WTC11 (cell line): ENCODE measurements around the gene TMEM31. TPM values are rescaled to one million over a fixed set of nuclear protein-coding genes. Genes with fewer than 3 reads are reported as not detected.

Experiments used
- ATAC-seq: fragments of 200-7000 bp; cut with Tn5 transposase; 2 replicates; pipeline ENCODE4 v1.10.0; 2021; ENCODE audit warnings: mild to moderate bottlenecking, moderate library complexity
- CTCF ChIA-PET: fragments of 300-600 bp; sonication (Branson Sonifier 250); formaldehyde crosslinking; loops from one replicate; lab custom pipeline; 2021; ENCODE audit warnings: antibody characterized with exemption; lab: Charles Lee
- POLR2A ChIA-PET: fragments of 350-600 bp; sonication (Branson Sonifier 250); formaldehyde crosslinking; loops from one replicate; lab custom pipeline; 2021; ENCODE audit warnings: antibody characterized with exemption; lab: Charles Lee
- DNase-seq: peaks from one replicate; pipeline ENCODE4 v3.0.0; 2021; ENCODE audit warnings: low spot score
- H3K27ac Mint-ChIP-seq: 2 replicates; pipeline ENCODE4 v1.8.0; 2021; ENCODE audit warnings: mixed read lengths
- H3K27me3 Mint-ChIP-seq: 2 replicates; pipeline ENCODE4 v1.8.0; 2021; ENCODE audit warnings: low read depth, mild to moderate bottlenecking, moderate library complexity, mixed read lengths
- H3K36me3 Mint-ChIP-seq: 2 replicates; pipeline ENCODE4 v1.8.0; 2021; ENCODE audit warnings: mixed read lengths
- H3K4me1 Mint-ChIP-seq: 2 replicates; pipeline ENCODE4 v1.8.0; 2022; ENCODE audit warnings: mixed read lengths
- H3K4me3 Mint-ChIP-seq: 2 replicates; pipeline ENCODE4 v1.8.0; 2021; ENCODE audit warnings: mild to moderate bottlenecking, moderate library complexity, mixed read lengths
- H3K9me3 Mint-ChIP-seq: 2 replicates; pipeline ENCODE4 v1.8.0; 2021; ENCODE audit warnings: mixed read lengths
- CBFB ChIP-seq: sonication (generic); formaldehyde crosslinking; IDR thresholded peaks from 2 replicates; pipeline ENCODE4 v1.8.1; 2022; ENCODE audit warnings: mild to moderate bottlenecking, low read depth, missing genetic modification reagents
- CREM ChIP-seq: sonication (generic); formaldehyde crosslinking; IDR thresholded peaks from 2 replicates; pipeline ENCODE4 v1.8.1; 2022; ENCODE audit warnings: mild to moderate bottlenecking, missing genetic modification reagents, moderate library complexity
- NFYB ChIP-seq: sonication (generic); formaldehyde crosslinking; conservative IDR thresholded peaks from 2 replicates; pipeline ENCODE4 v1.8.0; 2022; ENCODE audit warnings: low read depth, missing genetic modification reagents
- NR1H2 ChIP-seq: sonication (generic); formaldehyde crosslinking; IDR thresholded peaks from 2 replicates; pipeline ENCODE4 v1.9.0; 2021; ENCODE audit warnings: mild to moderate bottlenecking, moderate library complexity, missing genetic modification reagents
- NR3C1 ChIP-seq: sonication (generic); formaldehyde crosslinking; conservative IDR thresholded peaks from 2 replicates; pipeline ENCODE4 v1.8.1; 2023; ENCODE audit warnings: low read depth, mild to moderate bottlenecking, missing genetic modification reagents
- RELA ChIP-seq: sonication (generic); formaldehyde crosslinking; IDR thresholded peaks from 2 replicates; pipeline ENCODE4 v1.8.1; 2022; ENCODE audit warnings: missing genetic modification reagents, mild to moderate bottlenecking, borderline replicate concordance
- SP1 ChIP-seq: sonication (generic); formaldehyde crosslinking; conservative IDR thresholded peaks from 2 replicates; pipeline ENCODE4 v1.8.1; 2022; ENCODE audit warnings: missing genetic modification reagents
- TCF7 ChIP-seq: sonication (generic); formaldehyde crosslinking; IDR thresholded peaks from 2 replicates; pipeline ENCODE4 v1.8.0; 2022; ENCODE audit warnings: mild to moderate bottlenecking, low read depth, missing genetic modification reagents, moderate library complexity
- TEAD1 ChIP-seq: sonication (generic); formaldehyde crosslinking; IDR thresholded peaks from 2 replicates; pipeline ENCODE4 v1.8.0; 2022; ENCODE audit warnings: mild to moderate bottlenecking, missing genetic modification reagents
- ZNF138 ChIP-seq: sonication (generic); formaldehyde crosslinking; conservative IDR thresholded peaks from 2 replicates; pipeline ENCODE4 v1.8.1; 2022; ENCODE audit warnings: mild to moderate bottlenecking, moderate library complexity, missing genetic modification reagents
- total RNA-seq: library from RNA; stranded (reverse); gene quantifications from 3 replicates; pipeline ENCODE4 v1.2.3, GENCODE V29; 2021
- TF ChIP-seq, protein P1 (sequence below): sonication (generic); formaldehyde crosslinking; IDR thresholded peaks from 2 replicates; pipeline ENCODE4 v1.8.1; 2023; ENCODE audit warnings: mild to moderate bottlenecking, moderate library complexity, missing genetic modification reagents
- TF ChIP-seq, protein P2 (sequence below): sonication (generic); formaldehyde crosslinking; conservative IDR thresholded peaks from 2 replicates; pipeline ENCODE4 v1.8.1; 2022; ENCODE audit warnings: mild to moderate bottlenecking, missing genetic modification reagents
- TF ChIP-seq, protein P3 (sequence below): sonication (generic); formaldehyde crosslinking; IDR thresholded peaks from 2 replicates; pipeline ENCODE4 v1.8.1; 2023; ENCODE audit warnings: mild to moderate bottlenecking, missing genetic modification reagents, moderate library complexity
- TF ChIP-seq, protein P4 (sequence below): fragments of 250-450 bp; sonication (Bioruptor Pico); IDR thresholded peaks from 2 replicates; pipeline ENCODE4 v1.9.0; 2021; ENCODE audit warnings: mild to moderate bottlenecking
- TF ChIP-seq, protein P5 (sequence below): sonication (generic); formaldehyde crosslinking; IDR thresholded peaks from 2 replicates; pipeline ENCODE4 v1.8.0; 2022; ENCODE audit warnings: mild to moderate bottlenecking, missing genetic modification reagents
- TF ChIP-seq, protein P6 (sequence below): sonication (generic); formaldehyde crosslinking; IDR thresholded peaks from 2 replicates; pipeline ENCODE4 v1.8.1; 2023; ENCODE audit warnings: mild to moderate bottlenecking, missing genetic modification reagents, borderline replicate concordance
- TF ChIP-seq, protein P7 (sequence below): sonication (generic); formaldehyde crosslinking; IDR thresholded peaks from 2 replicates; pipeline ENCODE4 v1.8.0; 2022; ENCODE audit warnings: mild to moderate bottlenecking, missing genetic modification reagents
- TF ChIP-seq, protein P8 (sequence below): fragments of 250-450 bp; sonication (Bioruptor Pico); conservative IDR thresholded peaks from 2 replicates; pipeline ENCODE4 v1.9.0; 2021; ENCODE audit warnings: mild to moderate bottlenecking
- TF ChIP-seq, protein P9 (sequence below): fragments of 250-450 bp; sonication (Bioruptor Pico); IDR thresholded peaks from 2 replicates; pipeline ENCODE4 v2.1.2; 2022; ENCODE audit warnings: mild to moderate bottlenecking, moderate library complexity

The TMEM31 gene
- total RNA-seq, 1 experiment from 2014 or later: 0.24 TPM

DNA sequence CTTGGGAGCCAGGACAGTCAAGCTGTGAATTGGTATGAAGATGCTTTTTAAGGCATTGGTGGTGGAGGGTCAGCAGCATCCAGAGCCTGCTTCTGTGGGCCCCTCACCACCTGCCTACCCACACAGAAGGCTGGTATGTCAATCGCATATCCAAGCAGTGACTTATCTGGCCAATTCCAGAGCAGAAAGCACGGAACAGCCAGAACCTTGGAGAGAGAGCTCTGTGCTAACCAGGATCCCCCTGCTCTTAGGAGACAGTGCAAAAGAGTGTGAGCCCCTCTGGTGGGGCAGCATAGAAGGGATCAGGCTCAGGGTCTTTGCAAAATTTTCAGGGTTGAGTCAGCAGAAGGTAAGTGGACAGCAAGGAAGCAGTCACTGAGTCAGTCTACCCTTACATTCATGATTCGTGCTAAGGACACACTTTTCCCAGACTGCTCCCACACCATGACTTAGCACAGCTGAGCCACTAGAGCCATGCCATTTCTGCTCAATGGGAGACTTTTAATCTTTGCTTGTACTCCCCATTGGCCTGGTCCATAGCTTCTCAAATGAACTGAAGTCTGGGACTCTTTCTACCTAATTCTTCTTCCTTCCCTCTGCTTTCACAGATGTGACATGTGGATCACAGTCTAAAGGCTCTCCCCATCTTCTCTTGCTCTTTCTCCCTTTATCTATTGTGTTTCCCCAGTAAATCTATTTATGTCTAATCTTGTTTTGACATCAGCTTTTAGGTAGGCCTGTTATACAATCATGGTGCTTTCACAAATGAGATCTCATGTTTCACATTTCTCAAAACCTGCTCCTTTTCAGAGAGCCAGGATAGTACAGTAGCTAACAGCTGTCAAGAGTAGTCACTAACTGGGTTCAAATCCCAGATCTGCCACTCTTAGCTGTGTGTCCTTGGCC is 44.3 kb upstream of the TMEM31 start:
- ATAC-seq: no peak
- no peak overlapping the region for H3K27ac Mint-ChIP-seq
- peaks cover 20% of the 10 kb centered on the region for H3K4me1 Mint-ChIP-seq
- H3K36me3 Mint-ChIP-seq: no peaks in the 10 kb centered on the region
- DNase-seq: no peak
- H3K4me3 Mint-ChIP-seq: no peak overlapping the region
- no peaks in the 10 kb centered on the region for H3K9me3 Mint-ChIP-seq
- H3K27me3 Mint-ChIP-seq: peaks cover 4% of the 10 kb centered on the region; the same call in 1 of the 2 replicates
- POLR2A ChIA-PET: interaction anchor here (0.6 kb wide), 1 partner anchor 19 kb away, joined by 3 read pairs; no protein-coding TSS in a partner anchor
- CTCF ChIA-PET: interaction anchor here (1.3 kb wide), 1 partner anchor 37 kb away, joined by 5 read pairs; no protein-coding TSS in a partner anchor
- TF ChIP-seq NFYB (CRISPR knock-in tag): no peak
- TF ChIP-seq, protein P1, sequence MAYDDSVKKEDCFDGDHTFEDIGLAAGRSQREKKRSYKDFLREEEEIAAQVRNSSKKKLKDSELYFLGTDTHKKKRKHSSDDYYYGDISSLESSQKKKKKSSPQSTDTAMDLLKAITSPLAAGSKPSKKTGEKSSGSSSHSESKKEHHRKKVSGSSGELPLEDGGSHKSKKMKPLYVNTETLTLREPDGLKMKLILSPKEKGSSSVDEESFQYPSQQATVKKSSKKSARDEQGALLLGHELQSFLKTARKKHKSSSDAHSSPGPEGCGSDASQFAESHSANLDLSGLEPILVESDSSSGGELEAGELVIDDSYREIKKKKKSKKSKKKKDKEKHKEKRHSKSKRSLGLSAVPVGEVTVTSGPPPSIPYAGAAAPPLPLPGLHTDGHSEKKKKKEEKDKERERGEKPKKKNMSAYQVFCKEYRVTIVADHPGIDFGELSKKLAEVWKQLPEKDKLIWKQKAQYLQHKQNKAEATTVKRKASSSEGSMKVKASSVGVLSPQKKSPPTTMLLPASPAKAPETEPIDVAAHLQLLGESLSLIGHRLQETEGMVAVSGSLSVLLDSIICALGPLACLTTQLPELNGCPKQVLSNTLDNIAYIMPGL (CRISPR knock-in tag): no peak
- no peak for TF ChIP-seq NR3C1 (CRISPR knock-in tag)
- no peak for TF ChIP-seq CBFB
- no peak for TF ChIP-seq CREM (CRISPR knock-in tag)
- TF ChIP-seq, protein P2, sequence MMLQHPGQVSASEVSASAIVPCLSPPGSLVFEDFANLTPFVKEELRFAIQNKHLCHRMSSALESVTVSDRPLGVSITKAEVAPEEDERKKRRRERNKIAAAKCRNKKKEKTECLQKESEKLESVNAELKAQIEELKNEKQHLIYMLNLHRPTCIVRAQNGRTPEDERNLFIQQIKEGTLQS (CRISPR knock-in tag): no peak
- TF ChIP-seq, protein P3, sequence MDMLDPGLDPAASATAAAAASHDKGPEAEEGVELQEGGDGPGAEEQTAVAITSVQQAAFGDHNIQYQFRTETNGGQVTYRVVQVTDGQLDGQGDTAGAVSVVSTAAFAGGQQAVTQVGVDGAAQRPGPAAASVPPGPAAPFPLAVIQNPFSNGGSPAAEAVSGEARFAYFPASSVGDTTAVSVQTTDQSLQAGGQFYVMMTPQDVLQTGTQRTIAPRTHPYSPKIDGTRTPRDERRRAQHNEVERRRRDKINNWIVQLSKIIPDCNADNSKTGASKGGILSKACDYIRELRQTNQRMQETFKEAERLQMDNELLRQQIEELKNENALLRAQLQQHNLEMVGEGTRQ: no peak
- TF ChIP-seq, protein P4, sequence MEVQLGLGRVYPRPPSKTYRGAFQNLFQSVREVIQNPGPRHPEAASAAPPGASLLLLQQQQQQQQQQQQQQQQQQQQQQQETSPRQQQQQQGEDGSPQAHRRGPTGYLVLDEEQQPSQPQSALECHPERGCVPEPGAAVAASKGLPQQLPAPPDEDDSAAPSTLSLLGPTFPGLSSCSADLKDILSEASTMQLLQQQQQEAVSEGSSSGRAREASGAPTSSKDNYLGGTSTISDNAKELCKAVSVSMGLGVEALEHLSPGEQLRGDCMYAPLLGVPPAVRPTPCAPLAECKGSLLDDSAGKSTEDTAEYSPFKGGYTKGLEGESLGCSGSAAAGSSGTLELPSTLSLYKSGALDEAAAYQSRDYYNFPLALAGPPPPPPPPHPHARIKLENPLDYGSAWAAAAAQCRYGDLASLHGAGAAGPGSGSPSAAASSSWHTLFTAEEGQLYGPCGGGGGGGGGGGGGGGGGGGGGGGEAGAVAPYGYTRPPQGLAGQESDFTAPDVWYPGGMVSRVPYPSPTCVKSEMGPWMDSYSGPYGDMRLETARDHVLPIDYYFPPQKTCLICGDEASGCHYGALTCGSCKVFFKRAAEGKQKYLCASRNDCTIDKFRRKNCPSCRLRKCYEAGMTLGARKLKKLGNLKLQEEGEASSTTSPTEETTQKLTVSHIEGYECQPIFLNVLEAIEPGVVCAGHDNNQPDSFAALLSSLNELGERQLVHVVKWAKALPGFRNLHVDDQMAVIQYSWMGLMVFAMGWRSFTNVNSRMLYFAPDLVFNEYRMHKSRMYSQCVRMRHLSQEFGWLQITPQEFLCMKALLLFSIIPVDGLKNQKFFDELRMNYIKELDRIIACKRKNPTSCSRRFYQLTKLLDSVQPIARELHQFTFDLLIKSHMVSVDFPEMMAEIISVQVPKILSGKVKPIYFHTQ (CRISPR knock-in tag): no peak
- TF ChIP-seq NR1H2 (CRISPR knock-in tag): no peak
- TF ChIP-seq, protein P5, sequence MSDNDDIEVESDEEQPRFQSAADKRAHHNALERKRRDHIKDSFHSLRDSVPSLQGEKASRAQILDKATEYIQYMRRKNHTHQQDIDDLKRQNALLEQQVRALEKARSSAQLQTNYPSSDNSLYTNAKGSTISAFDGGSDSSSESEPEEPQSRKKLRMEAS (CRISPR knock-in tag): no peak
- TF ChIP-seq, protein P6, sequence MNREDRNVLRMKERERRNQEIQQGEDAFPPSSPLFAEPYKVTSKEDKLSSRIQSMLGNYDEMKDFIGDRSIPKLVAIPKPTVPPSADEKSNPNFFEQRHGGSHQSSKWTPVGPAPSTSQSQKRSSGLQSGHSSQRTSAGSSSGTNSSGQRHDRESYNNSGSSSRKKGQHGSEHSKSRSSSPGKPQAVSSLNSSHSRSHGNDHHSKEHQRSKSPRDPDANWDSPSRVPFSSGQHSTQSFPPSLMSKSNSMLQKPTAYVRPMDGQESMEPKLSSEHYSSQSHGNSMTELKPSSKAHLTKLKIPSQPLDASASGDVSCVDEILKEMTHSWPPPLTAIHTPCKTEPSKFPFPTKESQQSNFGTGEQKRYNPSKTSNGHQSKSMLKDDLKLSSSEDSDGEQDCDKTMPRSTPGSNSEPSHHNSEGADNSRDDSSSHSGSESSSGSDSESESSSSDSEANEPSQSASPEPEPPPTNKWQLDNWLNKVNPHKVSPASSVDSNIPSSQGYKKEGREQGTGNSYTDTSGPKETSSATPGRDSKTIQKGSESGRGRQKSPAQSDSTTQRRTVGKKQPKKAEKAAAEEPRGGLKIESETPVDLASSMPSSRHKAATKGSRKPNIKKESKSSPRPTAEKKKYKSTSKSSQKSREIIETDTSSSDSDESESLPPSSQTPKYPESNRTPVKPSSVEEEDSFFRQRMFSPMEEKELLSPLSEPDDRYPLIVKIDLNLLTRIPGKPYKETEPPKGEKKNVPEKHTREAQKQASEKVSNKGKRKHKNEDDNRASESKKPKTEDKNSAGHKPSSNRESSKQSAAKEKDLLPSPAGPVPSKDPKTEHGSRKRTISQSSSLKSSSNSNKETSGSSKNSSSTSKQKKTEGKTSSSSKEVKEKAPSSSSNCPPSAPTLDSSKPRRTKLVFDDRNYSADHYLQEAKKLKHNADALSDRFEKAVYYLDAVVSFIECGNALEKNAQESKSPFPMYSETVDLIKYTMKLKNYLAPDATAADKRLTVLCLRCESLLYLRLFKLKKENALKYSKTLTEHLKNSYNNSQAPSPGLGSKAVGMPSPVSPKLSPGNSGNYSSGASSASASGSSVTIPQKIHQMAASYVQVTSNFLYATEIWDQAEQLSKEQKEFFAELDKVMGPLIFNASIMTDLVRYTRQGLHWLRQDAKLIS (CRISPR knock-in tag): no peak
- TF ChIP-seq RELA (CRISPR knock-in tag): no peak
- TF ChIP-seq SP1 (CRISPR knock-in tag): no peak
- TF ChIP-seq TEAD1 (CRISPR knock-in tag): no peak
- TF ChIP-seq, protein P7, sequence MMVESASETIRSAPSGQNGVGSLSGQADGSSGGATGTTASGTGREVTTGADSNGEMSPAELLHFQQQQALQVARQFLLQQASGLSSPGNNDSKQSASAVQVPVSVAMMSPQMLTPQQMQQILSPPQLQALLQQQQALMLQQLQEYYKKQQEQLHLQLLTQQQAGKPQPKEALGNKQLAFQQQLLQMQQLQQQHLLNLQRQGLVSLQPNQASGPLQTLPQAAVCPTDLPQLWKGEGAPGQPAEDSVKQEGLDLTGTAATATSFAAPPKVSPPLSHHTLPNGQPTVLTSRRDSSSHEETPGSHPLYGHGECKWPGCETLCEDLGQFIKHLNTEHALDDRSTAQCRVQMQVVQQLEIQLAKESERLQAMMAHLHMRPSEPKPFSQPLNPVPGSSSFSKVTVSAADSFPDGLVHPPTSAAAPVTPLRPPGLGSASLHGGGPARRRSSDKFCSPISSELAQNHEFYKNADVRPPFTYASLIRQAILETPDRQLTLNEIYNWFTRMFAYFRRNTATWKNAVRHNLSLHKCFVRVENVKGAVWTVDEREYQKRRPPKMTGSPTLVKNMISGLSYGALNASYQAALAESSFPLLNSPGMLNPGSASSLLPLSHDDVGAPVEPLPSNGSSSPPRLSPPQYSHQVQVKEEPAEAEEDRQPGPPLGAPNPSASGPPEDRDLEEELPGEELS: no peak
- TF ChIP-seq, protein P8, sequence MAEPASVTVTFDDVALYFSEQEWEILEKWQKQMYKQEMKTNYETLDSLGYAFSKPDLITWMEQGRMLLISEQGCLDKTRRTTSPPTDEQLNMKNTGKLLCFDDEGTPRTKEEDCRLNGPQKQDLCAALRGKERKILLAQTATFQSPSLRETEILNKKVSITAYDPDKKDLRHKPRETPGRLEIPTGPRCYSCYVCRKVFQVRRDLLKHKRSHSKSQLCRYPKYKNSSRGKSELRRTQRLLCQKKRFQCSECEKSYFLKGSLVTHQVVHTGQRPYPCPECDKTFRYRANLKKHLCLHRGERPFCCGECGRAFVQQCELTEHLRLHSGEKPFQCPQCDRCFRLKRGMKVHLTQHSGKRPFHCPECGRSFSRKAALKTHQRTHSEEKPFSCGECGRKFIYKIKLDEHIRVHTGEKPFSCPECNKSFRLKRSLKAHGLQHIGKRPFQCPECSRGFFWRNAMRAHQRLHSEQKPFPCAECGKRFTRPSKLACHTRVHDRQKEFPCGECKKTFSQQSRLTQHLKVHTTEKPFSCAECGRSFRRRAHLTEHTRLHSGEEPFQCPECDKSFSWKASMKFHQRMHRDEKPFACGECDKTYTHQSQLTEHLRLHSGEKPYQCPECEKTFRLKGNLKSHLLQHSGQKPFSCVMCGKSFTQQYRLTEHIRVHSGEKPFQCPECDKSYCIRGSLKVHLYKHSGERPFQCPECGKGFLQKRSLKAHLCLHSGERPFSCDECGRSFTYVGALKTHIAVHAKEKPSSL (CRISPR knock-in tag): no peak
- no peak for TF ChIP-seq TCF7 (CRISPR knock-in tag)
- TF ChIP-seq, protein P9, sequence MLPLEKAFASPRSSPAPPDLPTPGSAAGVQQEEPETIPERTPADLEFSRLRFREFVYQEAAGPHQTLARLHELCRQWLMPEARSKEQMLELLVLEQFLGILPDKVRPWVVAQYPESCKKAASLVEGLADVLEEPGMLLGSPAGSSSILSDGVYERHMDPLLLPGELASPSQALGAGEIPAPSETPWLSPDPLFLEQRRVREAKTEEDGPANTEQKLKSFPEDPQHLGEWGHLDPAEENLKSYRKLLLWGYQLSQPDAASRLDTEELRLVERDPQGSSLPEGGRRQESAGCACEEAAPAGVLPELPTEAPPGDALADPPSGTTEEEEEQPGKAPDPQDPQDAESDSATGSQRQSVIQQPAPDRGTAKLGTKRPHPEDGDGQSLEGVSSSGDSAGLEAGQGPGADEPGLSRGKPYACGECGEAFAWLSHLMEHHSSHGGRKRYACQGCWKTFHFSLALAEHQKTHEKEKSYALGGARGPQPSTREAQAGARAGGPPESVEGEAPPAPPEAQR: no peak
- no peak for TF ChIP-seq ZNF138 (CRISPR knock-in tag)
